HL-60 (cell line): Measurements from ENCODE around the gene LIX1L.

ENCODE experiments used
- DNase-seq, 2 experiments: peaks; one replicate each; pipeline ENCODE4 v3.0.0-alpha.2; 2010 to 2020; ENCODE audit warnings: low read depth in 1 of 2, low spot score in 1 of 2
- H3K27ac ChIP-seq: fragments of 250-450 bp; sonication (Bioruptor Pico); replicated peaks from 2 replicates; pipeline ENCODE4 v1.5.1; 2020; ENCODE audit warnings: mild to moderate bottlenecking, moderate library complexity
- H3K27me3 ChIP-seq: fragments of 250-450 bp; sonication (Bioruptor Pico); 2 replicates; pipeline ENCODE4 v1.5.1; 2021; ENCODE audit warnings: mild to moderate bottlenecking, moderate library complexity; ENCODE audit not compliant: insufficient read depth, poor library complexity, severe bottlenecking
- H3K4me3 ChIP-seq: replicated peaks from 2 replicates; pipeline ENCODE4 v1.5.1; 2011; ENCODE audit warnings: mild to moderate bottlenecking, control low read depth, low read length; ENCODE audit not compliant: insufficient read depth
- CTCF ChIP-seq: IDR thresholded peaks from one replicate; pipeline ENCODE4 v1.5.1; 2011; ENCODE audit warnings: low read length, control low read depth, inconsistent platforms; ENCODE audit not compliant: insufficient read depth
- GABPA ChIP-seq: IDR thresholded peaks from 2 replicates; pipeline ENCODE4 v1.6.1; 2012; ENCODE audit warnings: low read depth
- POLR2AphosphoS5 ChIP-seq: IDR thresholded peaks from 2 replicates; pipeline ENCODE4 v1.6.1; 2012; ENCODE audit warnings: low read depth
- REST ChIP-seq: IDR thresholded peaks from 2 replicates; pipeline ENCODE4 v1.6.1; 2012; ENCODE audit warnings: low read depth; ENCODE audit not compliant: insufficient replicate concordance
- SPI1 ChIP-seq: IDR thresholded peaks from 2 replicates; pipeline ENCODE4 v1.6.1; 2012; ENCODE audit warnings: low read depth, mild to moderate bottlenecking, borderline replicate concordance

LIX1L gene

GRCh38 chr1:145959957-145960467 lies 2.2 kb upstream of the LIX1L start:
- Histone ChIP-seq H3K4me3 (peak overlapping the region; percentile 46), H3K27me3 (no peaks in the 10 kb centered on the region), H3K27ac (no peak overlapping the region)
- DNase-seq = no peak
- TF ChIP-seq GABPA = no peak
- no peak for TF ChIP-seq POLR2AphosphoS5
- no peak for TF ChIP-seq REST
- TF ChIP-seq SPI1 = no peak
- TF ChIP-seq CTCF = no peak

DNA sequence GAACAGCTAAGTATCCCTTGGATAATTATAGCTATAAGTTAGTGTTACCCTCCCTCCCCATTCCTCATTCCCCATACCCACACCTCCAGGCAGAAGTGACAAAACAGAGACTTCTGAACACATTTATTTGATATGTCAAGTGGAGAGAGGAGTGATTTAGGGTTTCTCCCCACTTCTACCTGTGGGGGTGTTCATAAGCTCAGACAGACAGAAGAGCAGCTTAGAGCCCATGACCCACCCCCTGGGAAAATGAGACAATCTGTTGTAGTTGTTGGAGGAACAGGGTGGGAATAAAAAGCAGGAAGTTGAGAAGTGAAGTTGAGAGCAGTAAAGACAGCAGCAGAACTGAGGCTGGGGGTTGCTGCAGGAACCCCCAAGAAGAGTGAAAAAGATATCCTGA lies 1.5 kb upstream of the LIX1L start:
- no peak for DNase-seq
- Histone ChIP-seq H3K27ac (no peak overlapping the region), H3K27me3 (no peaks in the 10 kb centered on the region), H3K4me3 (no peak overlapping the region)
- no peak for TF ChIP-seq CTCF
- no peak for TF ChIP-seq POLR2AphosphoS5
- TF ChIP-seq REST = no peak
- TF ChIP-seq SPI1 = no peak
- no peak for TF ChIP-seq GABPA

DNA sequence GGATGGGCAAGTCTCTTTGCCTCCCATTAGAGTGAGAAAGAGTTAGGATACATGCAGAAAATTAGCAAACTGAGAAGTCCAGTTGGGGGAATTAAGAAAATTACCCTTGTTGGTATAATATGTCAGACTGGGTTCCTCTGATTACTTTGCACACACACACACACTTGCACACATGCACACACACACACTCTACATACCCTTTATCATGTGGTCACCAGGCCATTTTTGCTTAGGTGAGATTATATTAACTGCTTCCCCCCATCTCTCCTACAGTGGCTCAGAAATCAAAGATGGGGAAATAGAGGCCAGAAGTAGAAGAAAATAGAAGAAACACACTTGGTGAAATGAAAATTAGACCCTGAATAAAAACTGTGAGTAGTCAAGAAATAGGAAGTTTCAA lies 917 bp upstream of the LIX1L start:
- H3K4me3 ChIP-seq = no peak overlapping the region
- H3K27me3 ChIP-seq = no peaks in the 10 kb centered on the region
- no peak overlapping the region for H3K27ac ChIP-seq
- no peak for DNase-seq
- no peak for TF ChIP-seq CTCF
- TF ChIP-seq SPI1 = no peak

GRCh38 chr1:145956781-145957442 lies 905 bp downstream of the LIX1L start:
- Histone ChIP-seq H3K4me3 (peak overlapping the region; percentile 69), H3K27ac (peak overlapping the region; percentile 82), H3K27me3 (no peaks in the 10 kb centered on the region)
- no peak for DNase-seq
- TF ChIP-seq GABPA = no peak
